GM12873 (cell line): Measurements from ENCODE around the gene TRMT2A.

Source experiments
- TF ChIP-seq, protein P1 (sequence below): IDR thresholded peaks from 2 replicates; pipeline ENCODE4 v1.5.1; 2012; ENCODE audit warnings: low read depth, mild to moderate bottlenecking, moderate library complexity, low read length, control low read depth; ENCODE audit not compliant: insufficient read depth; ENCODE audit errors: missing control alignments

Gene TRMT2A

GRCh38 chr22:20065896-20066616, 51.0 kb downstream of the TRMT2A start:
- TF ChIP-seq, protein P1, sequence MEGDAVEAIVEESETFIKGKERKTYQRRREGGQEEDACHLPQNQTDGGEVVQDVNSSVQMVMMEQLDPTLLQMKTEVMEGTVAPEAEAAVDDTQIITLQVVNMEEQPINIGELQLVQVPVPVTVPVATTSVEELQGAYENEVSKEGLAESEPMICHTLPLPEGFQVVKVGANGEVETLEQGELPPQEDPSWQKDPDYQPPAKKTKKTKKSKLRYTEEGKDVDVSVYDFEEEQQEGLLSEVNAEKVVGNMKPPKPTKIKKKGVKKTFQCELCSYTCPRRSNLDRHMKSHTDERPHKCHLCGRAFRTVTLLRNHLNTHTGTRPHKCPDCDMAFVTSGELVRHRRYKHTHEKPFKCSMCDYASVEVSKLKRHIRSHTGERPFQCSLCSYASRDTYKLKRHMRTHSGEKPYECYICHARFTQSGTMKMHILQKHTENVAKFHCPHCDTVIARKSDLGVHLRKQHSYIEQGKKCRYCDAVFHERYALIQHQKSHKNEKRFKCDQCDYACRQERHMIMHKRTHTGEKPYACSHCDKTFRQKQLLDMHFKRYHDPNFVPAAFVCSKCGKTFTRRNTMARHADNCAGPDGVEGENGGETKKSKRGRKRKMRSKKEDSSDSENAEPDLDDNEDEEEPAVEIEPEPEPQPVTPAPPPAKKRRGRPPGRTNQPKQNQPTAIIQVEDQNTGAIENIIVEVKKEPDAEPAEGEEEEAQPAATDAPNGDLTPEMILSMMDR, result no peak

GRCh38 chr22:20064545-20065262, 52.3 kb downstream of the TRMT2A start:
- TF ChIP-seq, protein P1, result no peak

DNA sequence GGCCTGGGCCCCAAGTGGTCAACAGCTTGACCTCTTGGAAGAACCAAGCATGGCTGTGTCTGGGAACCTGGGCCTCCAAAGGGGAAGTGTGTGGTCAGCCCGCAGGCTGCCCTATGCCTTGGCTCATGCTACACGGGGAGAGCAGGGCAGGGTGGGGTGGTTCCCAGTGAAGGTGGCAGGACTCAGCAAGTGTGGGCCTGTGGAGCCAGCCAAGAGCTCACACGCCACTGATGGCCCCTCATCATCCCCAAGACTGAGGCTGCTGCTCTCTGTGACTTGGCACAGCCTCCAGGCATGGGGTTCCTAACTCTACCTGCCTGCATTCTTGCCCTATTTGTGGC, 52.9 kb downstream of the TRMT2A start:
- TF ChIP-seq, protein P1, result no peak

GRCh38 chr22:20063271-20064139, 53.5 kb downstream of the TRMT2A start:
- TF ChIP-seq, protein P1, result no peak

GRCh38 chr22:20062766-20063083, 54.3 kb downstream of the TRMT2A start:
- TF ChIP-seq, protein P1, result no peak

DNA sequence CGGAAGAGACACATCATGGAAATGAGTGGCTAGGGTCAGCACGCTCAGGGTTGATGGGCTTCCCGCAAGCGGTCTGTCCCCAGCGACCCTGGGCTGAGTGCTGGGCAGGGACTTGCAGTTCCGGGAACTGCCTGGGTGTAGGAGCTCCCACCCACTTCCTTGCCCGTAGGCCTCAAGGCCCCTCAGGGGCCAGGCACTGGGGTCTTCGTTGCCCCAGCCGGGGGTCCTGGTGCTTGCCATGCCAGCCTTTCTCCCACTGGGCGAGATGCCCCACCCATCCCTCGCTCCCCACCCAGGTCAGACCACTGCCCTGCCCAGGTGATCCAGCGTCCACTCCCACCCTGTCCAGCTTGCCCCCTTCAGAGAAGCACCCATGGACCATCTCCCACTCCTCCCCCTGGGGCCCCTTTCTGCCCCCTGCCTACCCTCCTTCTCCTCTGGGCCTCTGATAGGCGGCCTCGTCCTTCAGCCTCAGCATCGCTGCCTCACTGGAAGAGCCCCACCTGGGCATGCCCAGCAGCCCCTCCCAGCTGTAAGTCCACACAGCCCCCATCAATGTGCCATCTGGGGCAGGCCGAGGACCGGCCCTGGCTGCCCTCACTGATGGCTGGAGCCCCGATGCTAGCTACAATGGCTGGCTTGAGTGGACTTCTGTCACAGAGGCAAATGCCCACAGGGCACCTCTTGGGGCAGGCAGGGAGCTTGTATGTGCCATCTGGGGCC, 54.8 kb downstream of the TRMT2A start:
- TF ChIP-seq, protein P1, result no peak
